ENCODE measurements around the gene IL17RE. TPM values are rescaled to one million over a fixed set of nuclear protein-coding genes. Genes with fewer than 3 reads are reported as not detected.

Gene IL17RE
- total and polyA plus RNA-seq, 2 of the 13 experiments (the other 11 are each of a cell fraction or from before 2014, with no cell fraction given), result 14.5 to 24.1 TPM

GRCh38 chr3:9932843-9933560 lies 30.4 kb downstream of the IL17RE start (continued):
- TF ChIP-seq ZBTB39 (CRISPR knock-in tag; IDR thresholded peaks at IDR 0.05), result no peak
- peak; percentile 29; the same call in 1 of the 3 replicates for TF ChIP-seq MXI1 (IDR thresholded peaks at IDR 0.05; ENCODE audit: borderline replicate concordance, low read depth, low read length)
- peak; percentile 39; the same call in 1 of the 2 replicates for TF ChIP-seq POLR2G (IDR thresholded peaks at IDR 0.05; ENCODE audit: low read depth, low read length)
- no peak for TF ChIP-seq NCOA5 (CRISPR knock-in tag; IDR thresholded peaks at IDR 0.05)
- TF ChIP-seq KLF12 (CRISPR knock-in tag; IDR thresholded peaks at IDR 0.05; ENCODE audit: borderline replicate concordance), result peak; percentile 30; the same call in 1 of the 2 replicates
- TF ChIP-seq YEATS4 (CRISPR knock-in tag; IDR thresholded peaks at IDR 0.05; ENCODE audit: borderline replicate concordance), result no peak; the same call in 1 of the 2 replicates
- TF ChIP-seq JARID2 (CRISPR knock-in tag; IDR thresholded peaks at IDR 0.05; ENCODE audit: insufficient replicate concordance), result no peak
- no peak for TF ChIP-seq POLR2AphosphoS2 (IDR thresholded peaks at IDR 0.05; ENCODE audit: low read depth, low read length)
- no peak; the same call in 1 of the 2 replicates for TF ChIP-seq WIZ (CRISPR knock-in tag; IDR thresholded peaks at IDR 0.05)
- peak; percentile 15; the same call in 1 of the 2 replicates for TF ChIP-seq ATF3 (CRISPR knock-in tag; IDR thresholded peaks at IDR 0.05)
- peak; percentile 84 for TF ChIP-seq SRSF1 (optimal IDR thresholded peaks at IDR 0.05; ENCODE audit: low read depth, low read length)
- TF ChIP-seq CREB3 (CRISPR knock-in tag; IDR thresholded peaks at IDR 0.05), result peak; percentile 15
- no peak for TF ChIP-seq ZNF598 (CRISPR knock-in tag; IDR thresholded peaks at IDR 0.05; ENCODE audit: borderline replicate concordance)
- TF ChIP-seq NRL (CRISPR knock-in tag; IDR thresholded peaks at IDR 0.05; ENCODE audit: borderline replicate concordance), result no peak; the same call in 1 of the 2 replicates
- peak; percentile 27 for TF ChIP-seq ASH2L (IDR thresholded peaks at IDR 0.05; ENCODE audit: insufficient read length, low read depth, low read length)
- no peak for TF ChIP-seq ATF6 (CRISPR knock-in tag; conservative IDR thresholded peaks at IDR 0.05)
- TF ChIP-seq CBFB (CRISPR knock-in tag; IDR thresholded peaks at IDR 0.05), result no peak
- TF ChIP-seq ZNF367 (CRISPR knock-in tag; IDR thresholded peaks at IDR 0.05; ENCODE audit: borderline replicate concordance), result no peak
- TF ChIP-seq HIVEP1 (CRISPR knock-in tag; IDR thresholded peaks at IDR 0.05), result peak; percentile 72
- peak; percentile 31 for TF ChIP-seq YY1 (IDR thresholded peaks at IDR 0.05; ENCODE audit: insufficient read depth, insufficient replicate concordance, low read depth, low read length)
- 0 out of 2 replicates have a peak, but pooled peaks have one; percentile 38 for TF ChIP-seq MAFG (CRISPR knock-in tag; IDR thresholded peaks at IDR 0.05)
- TF ChIP-seq PPARG (CRISPR knock-in tag; conservative IDR thresholded peaks at IDR 0.05), result no peak
- no peak for TF ChIP-seq NFE2L2 (IDR thresholded peaks at IDR 0.05; ENCODE audit: low read length)
- TF ChIP-seq SMC3 (IDR thresholded peaks at IDR 0.05; ENCODE audit: low read length), result peak; percentile 15; the same call in 1 of the 2 replicates
- TF ChIP-seq CREM (IDR thresholded peaks at IDR 0.05), result no peak
- no peak for TF ChIP-seq CREM (CRISPR knock-in tag; IDR thresholded peaks at IDR 0.05)
- no peak for TF ChIP-seq FOXO1 (CRISPR knock-in tag; IDR thresholded peaks at IDR 0.05)

Data from HepG2 (cell line).